Hepatocyte (in vitro differentiated cells): Measurements from ENCODE around the gene RNLS.

Source experiments
- CTCF ChIP-seq: fragments of 200-600 bp; sonication (generic); IDR thresholded peaks from 2 replicates; pipeline ENCODE4 v1.5.1; 2016; ENCODE audit warnings: antibody characterized with exemption, mild to moderate bottlenecking; ENCODE audit not compliant: poor library complexity
- EZH2phosphoT487 ChIP-seq: fragments of 200-600 bp; sonication (generic); IDR thresholded peaks from one replicate; pipeline ENCODE4 v1.6.1; 2018; ENCODE audit warnings: antibody characterized with exemption, mild to moderate bottlenecking, low read depth, moderate library complexity; ENCODE audit not compliant: unreplicated experiment, severe bottlenecking

- TF ChIP-seq CTCF (no peak), EZH2phosphoT487 (no peak)
Observed at GRCh38 chr10:88423732-88424131, 159.4 kb downstream of the RNLS start.
